CD8-positive, alpha-beta memory T cell (primary cell): ENCODE data around the gene RRBP1. TPM values are rescaled to one million over a fixed set of nuclear protein-coding genes. Genes with fewer than 3 reads are reported as not detected.

ENCODE experiments used
- CTCF ChIA-PET: fragments of 350-600 bp; sonication (Branson Sonifier 250); formaldehyde crosslinking; loops from one replicate; lab custom pipeline; 2021; ENCODE audit warnings: antibody characterized with exemption; lab: Charles Lee
- POLR2A ChIA-PET: fragments of 350-600 bp; sonication (Branson Sonifier 250); formaldehyde crosslinking; loops from one replicate; lab custom pipeline; 2021; ENCODE audit warnings: antibody characterized with exemption; lab: Charles Lee
- DNase-seq, 5 donors: peaks; one replicate each; pipeline versions ENCODE4 v3.0.0 to v3.0.0-alpha.2; 2020 to 2022; ENCODE audit warnings: mixed read lengths in 1 of 5
- H3K27ac ChIP-seq: one replicate; pipeline ENCODE4 v1.7.0; 2013; ENCODE audit warnings: low read depth, mild to moderate bottlenecking, low read length, moderate library complexity
- H3K27me3 ChIP-seq: 2 replicates; pipeline ENCODE4 v1.7.0; 2013; ENCODE audit warnings: low read length, mild to moderate bottlenecking; ENCODE audit not compliant: insufficient read depth, poor library complexity, severe bottlenecking
- H3K36me3 ChIP-seq: 2 replicates; pipeline ENCODE4 v1.7.0; 2013; ENCODE audit warnings: mild to moderate bottlenecking, low read length, moderate library complexity; ENCODE audit not compliant: insufficient read depth
- H3K4me1 ChIP-seq: 2 replicates; pipeline ENCODE4 v1.7.0; 2013; ENCODE audit warnings: mild to moderate bottlenecking, low read length, moderate library complexity; ENCODE audit not compliant: insufficient read depth
- H3K4me3 ChIP-seq: 2 replicates; pipeline ENCODE4 v1.7.0; 2013; ENCODE audit warnings: mild to moderate bottlenecking, low read length
- H3K9me3 ChIP-seq: 2 replicates; pipeline ENCODE4 v1.7.0; 2013; ENCODE audit warnings: mild to moderate bottlenecking, low read length
- H3K27ac Mint-ChIP-seq, 8 donors: one replicate each; pipeline ENCODE4 v1.8.0; 2020 to 2021; ENCODE audit warnings: mixed read lengths in 8 of 8, mild to moderate bottlenecking in 6 of 8, inconsistent platforms in 3 of 8, moderate library complexity in 3 of 8
- H3K27me3 Mint-ChIP-seq, 2 donors: one replicate each; pipeline ENCODE4 v1.8.0; 2020 to 2021; ENCODE audit warnings: mixed read lengths in 2 of 2, mild to moderate bottlenecking in 1 of 2, moderate library complexity in 1 of 2
- H3K36me3 Mint-ChIP-seq, 3 donors: one replicate each; pipeline ENCODE4 v1.8.0; 2020 to 2021; ENCODE audit warnings: mixed read lengths in 3 of 3, inconsistent platforms in 1 of 3, mild to moderate bottlenecking in 1 of 3
- H3K4me1 Mint-ChIP-seq, 3 donors: one replicate each; pipeline ENCODE4 v1.8.0; 2020 to 2021; ENCODE audit warnings: mixed read lengths in 3 of 3, inconsistent platforms in 1 of 3, mild to moderate bottlenecking in 1 of 3
- H3K4me3 Mint-ChIP-seq, 7 donors: one replicate each; pipeline ENCODE4 v1.8.0; 2020 to 2021; ENCODE audit warnings: mixed read lengths in 7 of 7, mild to moderate bottlenecking in 6 of 7, moderate library complexity in 4 of 7, inconsistent platforms in 2 of 7
- H3K9me3 Mint-ChIP-seq, 5 donors: one replicate each; pipeline ENCODE4 v1.8.0; 2020 to 2022; ENCODE audit warnings: mixed read lengths in 5 of 5, mild to moderate bottlenecking in 3 of 5, moderate library complexity in 2 of 5, inconsistent platforms in 1 of 5
- polyA plus RNA-seq: library from polyadenylated mRNA; unstranded; fragments of 300-500 nt; fragmentation: Illumina TruSeq; gene quantifications from one replicate; pipeline ENCODE4 v1.2.3, GENCODE V29; 2021
- total RNA-seq, 2 experiments: library from RNA; stranded (reverse); gene quantifications; one replicate each; pipeline ENCODE4 v1.2.3, GENCODE V29; 2021

Gene RRBP1
- total and polyA plus RNA-seq, 3 experiments from 2014 or later = 17.4 to 25.3 (median 22.8) TPM

- no peak overlapping the region for H3K4me3 ChIP-seq
- no peaks in the 10 kb centered on the region for H3K4me1 Mint-ChIP-seq
- no peak overlapping the region for H3K27ac Mint-ChIP-seq
- CTCF ChIA-PET = no interaction called here
- H3K4me3 Mint-ChIP-seq = no peak overlapping the region
- no peaks in the 10 kb centered on the region for H3K27me3 ChIP-seq
- H3K9me3 ChIP-seq = no peaks in the 10 kb centered on the region
- H3K36me3 ChIP-seq = no peaks in the 10 kb centered on the region
- H3K27me3 Mint-ChIP-seq = no peaks in the 10 kb centered on the region
- POLR2A ChIA-PET = no interaction called here
- DNase-seq = peak in 1 of 5 donors; percentile 39
- H3K36me3 Mint-ChIP-seq = peaks cover 0 to 78% (median 11%) of the 10 kb centered on the region in 3 donors
- H3K27ac ChIP-seq = no peak overlapping the region
- no peaks in the 10 kb centered on the region for H3K4me1 ChIP-seq
- H3K9me3 Mint-ChIP-seq = no peaks in the 10 kb centered on the region
Measured at GRCh38 chr20:17625246-17626051, 56.6 kb downstream of the RRBP1 start.

GRCh38 chr20:17624551-17625245 lies 57.3 kb downstream of the RRBP1 start:
- Mint-ChIP-seq H3K4me1 (no peaks in the 10 kb centered on the region), H3K4me3 (no peak overlapping the region), H3K9me3 (no peaks in the 10 kb centered on the region), H3K27ac (no peak overlapping the region), H3K36me3 (peaks cover 0 to 80% (median 9%) of the 10 kb centered on the region in 3 donors), H3K27me3 (no peaks in the 10 kb centered on the region)
- no peaks in the 10 kb centered on the region for H3K36me3 ChIP-seq
- CTCF ChIA-PET = no interaction called here
- H3K4me3 ChIP-seq = no peak overlapping the region
- no peak overlapping the region for H3K27ac ChIP-seq
- no peaks in the 10 kb centered on the region for H3K27me3 ChIP-seq
- no peaks in the 10 kb centered on the region for H3K9me3 ChIP-seq
- no peaks in the 10 kb centered on the region for H3K4me1 ChIP-seq
- DNase-seq = no peak
- POLR2A ChIA-PET = no interaction called here

- H3K27me3 Mint-ChIP-seq = no peaks in the 10 kb centered on the region
- H3K4me3 ChIP-seq = no peak overlapping the region
- H3K9me3 Mint-ChIP-seq = no peaks in the 10 kb centered on the region
- H3K27ac Mint-ChIP-seq = no peak overlapping the region
- no peak for DNase-seq
- POLR2A ChIA-PET = no interaction called here
- H3K36me3 Mint-ChIP-seq = peaks cover 0 to 82% (median 11%) of the 10 kb centered on the region in 3 donors
- no peaks in the 10 kb centered on the region for H3K27me3 ChIP-seq
- H3K4me3 Mint-ChIP-seq = no peak overlapping the region
- H3K36me3 ChIP-seq = no peaks in the 10 kb centered on the region
- H3K4me1 Mint-ChIP-seq = no peaks in the 10 kb centered on the region
- no peaks in the 10 kb centered on the region for H3K4me1 ChIP-seq
- CTCF ChIA-PET = no interaction called here
- no peak overlapping the region for H3K27ac ChIP-seq
- no peaks in the 10 kb centered on the region for H3K9me3 ChIP-seq
Measured at GRCh38 chr20:17624070-17624469, 58.0 kb downstream of the RRBP1 start.

- H3K36me3 ChIP-seq = no peaks in the 10 kb centered on the region
- POLR2A ChIA-PET = no interaction called here
- H3K4me1 Mint-ChIP-seq = no peaks in the 10 kb centered on the region
Measured at GRCh38 chr20:17622851-17623508, 59.1 kb downstream of the RRBP1 start.

GRCh38 chr20:17622086-17622850 lies 59.8 kb downstream of the RRBP1 start:
- H3K4me3 ChIP-seq = no peak overlapping the region
- H3K4me1 Mint-ChIP-seq = peaks cover 0 to 2% (median 0%) of the 10 kb centered on the region in 3 donors
- H3K36me3 Mint-ChIP-seq = peaks cover 0 to 75% (median 7%) of the 10 kb centered on the region in 3 donors
- H3K4me1 ChIP-seq = no peaks in the 10 kb centered on the region
- DNase-seq = peak in 1 of 5 donors; percentile 39
- no peaks in the 10 kb centered on the region for H3K27me3 ChIP-seq
- CTCF ChIA-PET = interaction anchor here (1.0 to 1.1 kb wide), 2 partner anchors 12 to 85 kb away, joined by 3 to 4 read pairs; no protein-coding TSS in a partner anchor
- H3K27ac Mint-ChIP-seq = no peak overlapping the region
- no peaks in the 10 kb centered on the region for H3K27me3 Mint-ChIP-seq
- no peaks in the 10 kb centered on the region for H3K9me3 Mint-ChIP-seq
- POLR2A ChIA-PET = no interaction called here
- no peak overlapping the region for H3K27ac ChIP-seq
- H3K9me3 ChIP-seq = no peaks in the 10 kb centered on the region
- H3K4me3 Mint-ChIP-seq = no peak overlapping the region
- no peaks in the 10 kb centered on the region for H3K36me3 ChIP-seq

More at GRCh38 chr20:17622851-17623508, 59.1 kb downstream of the RRBP1 start:
- H3K27ac Mint-ChIP-seq = no peak overlapping the region
- no peak overlapping the region for H3K4me3 Mint-ChIP-seq
- no peaks in the 10 kb centered on the region for H3K27me3 Mint-ChIP-seq
- peaks cover 0 to 82% (median 7%) of the 10 kb centered on the region in 3 donors for H3K36me3 Mint-ChIP-seq
- H3K9me3 ChIP-seq = no peaks in the 10 kb centered on the region
- H3K4me3 ChIP-seq = no peak overlapping the region
- DNase-seq = peak in 1 of 5 donors; percentile 28
- no peak overlapping the region for H3K27ac ChIP-seq
- no peaks in the 10 kb centered on the region for H3K4me1 ChIP-seq
- CTCF ChIA-PET = interaction anchor here (1.0 to 1.1 kb wide), 2 partner anchors 12 to 86 kb away, joined by 3 to 4 read pairs; no protein-coding TSS in a partner anchor
- H3K27me3 ChIP-seq = no peaks in the 10 kb centered on the region
- no peaks in the 10 kb centered on the region for H3K9me3 Mint-ChIP-seq

- H3K36me3 Mint-ChIP-seq = peaks cover 0 to 69% (median 7%) of the 10 kb centered on the region in 3 donors
- H3K27me3 ChIP-seq = no peaks in the 10 kb centered on the region
- no peak overlapping the region for H3K27ac ChIP-seq
- no peaks in the 10 kb centered on the region for H3K9me3 ChIP-seq
- H3K9me3 Mint-ChIP-seq = no peaks in the 10 kb centered on the region
- H3K4me3 Mint-ChIP-seq = no peak overlapping the region
- H3K4me1 Mint-ChIP-seq = peaks cover 0 to 2% (median 0%) of the 10 kb centered on the region in 3 donors
- no peak overlapping the region for H3K4me3 ChIP-seq
- no peaks in the 10 kb centered on the region for H3K36me3 ChIP-seq
- no peak for DNase-seq
- no peaks in the 10 kb centered on the region for H3K4me1 ChIP-seq
- peak overlapping the region in 1 of 8 donors; percentile 68 for H3K27ac Mint-ChIP-seq
- H3K27me3 Mint-ChIP-seq = no peaks in the 10 kb centered on the region
- CTCF ChIA-PET = no interaction called here
- POLR2A ChIA-PET = no interaction called here
Measured at GRCh38 chr20:17621229-17621968, 60.6 kb downstream of the RRBP1 start.
